Adrenal gland (tissue), 12 donors: Measurements from ENCODE around the gene LMBRD2. TPM values are rescaled to one million over a fixed set of nuclear protein-coding genes. Genes with fewer than 3 reads are reported as not detected.
"Not testable (repeated sequence)": the region's sequence is repeated elsewhere in the genome, so short reads cannot be mapped to it uniquely, and the experiment has no call there.

Experiments
- DNase-seq, 7 donors: peaks; one replicate each; pipeline ENCODE4 v3.0.0-alpha.2; 2019 to 2020
- H3K27ac ChIP-seq, 5 donors: fragments of 200-600 bp; sonication (generic) in 4 of 5; 1 replicate in 3 of 5; 2 replicates in 2 of 5; pipeline versions ENCODE4 v1.5.1 to v1.8.0; 2016 to 2020; ENCODE audit warnings: mild to moderate bottlenecking in 1 of 5
- H3K27me3 ChIP-seq: fragments of 200-600 bp; 2 replicates; pipeline ENCODE4 v1.8.0; 2021
- H3K36me3 ChIP-seq, 2 donors: fragments of 200-600 bp; replicated peaks in 1 of 2; 1 replicate in 1 of 2; 2 replicates in 1 of 2; pipeline versions ENCODE4 v1.5.1 to v1.8.0; 2018 to 2022
- H3K4me1 ChIP-seq, 2 donors: fragments of 200-600 bp; replicated peaks in 1 of 2; 1 replicate in 1 of 2; 2 replicates in 1 of 2; pipeline versions ENCODE4 v1.5.1 to v1.8.0; 2018 to 2021
- H3K4me3 ChIP-seq, 4 donors: fragments of 200-600 bp; sonication (generic) in 3 of 4; one replicate each; pipeline ENCODE4 v1.5.1; 2016 to 2018
- H3K9me3 ChIP-seq, 3 donors: fragments of 200-600 bp; sonication (generic) in 1 of 3; replicated peaks in 1 of 3; 1 replicate in 2 of 3; 2 replicates in 1 of 3; pipeline versions ENCODE4 v1.5.1 to v1.8.0; 2016 to 2021
- POLR2A ChIP-seq, 2 donors: fragments of 450-650 bp; IDR thresholded peaks; one replicate each; pipeline ENCODE4 v1.6.1; 2017; ENCODE audit warnings: antibody characterized with exemption in 2 of 2, mild to moderate bottlenecking in 2 of 2, moderate library complexity in 1 of 2
- WGBS, 4 donors: extraction: QIAGEN DNeasy Blood & Tissue Kit in 2 of 4; methylation state at CpG; one replicate each; pipeline versions ENCODE4 v1.1.5 to v1.1.7; 2013 to 2017; 5-methylcytosine and 5-hydroxymethylcytosine counted together
- intact Hi-C, 2 donors: fragments of 100-400 bp; cut with DNase I; formaldehyde crosslinking; loops; one replicate each; pipeline versions ENCODE4 v1.14.1 to v1.15.0; 2022 to 2023
- polyA plus RNA-seq, 3 donors: library from polyadenylated mRNA; stranded (reverse); fragments of 200-250 nt in 2 of 3; fragments of 350-450 nt in 1 of 3; fragmentation: Illumina TruSeq in 1 of 3; extraction: RNeasy Lipid Tissue Mini Kit (QIAGEN cat#74804) in 1 of 3; gene quantifications; one replicate each; pipeline ENCODE4 v1.2.3, GENCODE V29; 2013 to 2014
- total RNA-seq, 9 donors: library from RNA; depleted of rRNA in 4 of 9; stranded (reverse); fragments of >200 nt in 4 of 9; fragments of 120-200 nt in 1 of 9; fragmentation: NEBNext Ultra II Directional in 1 of 9; extraction: Animal tissue kit (Norgen Biotek cat#: 25700) in 1 of 9; gene quantifications; one replicate each; pipeline versions ENCODE4 v1.1.0 to v1.2.4, GENCODE V29; 2013 to 2023
- TF ChIP-seq, protein P1 (sequence below), 6 experiments: fragments of 450-650 bp in 4 of 6; fragments of 200-600 bp in 2 of 6; sonication (generic) in 1 of 6; IDR thresholded peaks; 1 replicate in 5 of 6; 2 replicates in 1 of 6; pipeline versions ENCODE4 v1.5.1 to v1.8.0; 2016 to 2021; ENCODE audit warnings: antibody characterized with exemption in 6 of 6, mild to moderate bottlenecking in 2 of 6, moderate library complexity in 1 of 6
- donor health status: healthy with polysubstance abuse.
- donor health status: Bipolar disorder and iron deficiency.
- donor health status: DM: yes; HTN: yes; CAD: no.
- donor health status: DM: no; HTN: no; CAD: no.
- donor health status: DM: no; HTN: no; CAD: no.
- donor health status: DM: yes; HTN: yes; CAD: no.

The LMBRD2 gene
- total and polyA plus RNA-seq, 12 donors: 2.3 to 30.1 (median 15.1) TPM

DNA sequence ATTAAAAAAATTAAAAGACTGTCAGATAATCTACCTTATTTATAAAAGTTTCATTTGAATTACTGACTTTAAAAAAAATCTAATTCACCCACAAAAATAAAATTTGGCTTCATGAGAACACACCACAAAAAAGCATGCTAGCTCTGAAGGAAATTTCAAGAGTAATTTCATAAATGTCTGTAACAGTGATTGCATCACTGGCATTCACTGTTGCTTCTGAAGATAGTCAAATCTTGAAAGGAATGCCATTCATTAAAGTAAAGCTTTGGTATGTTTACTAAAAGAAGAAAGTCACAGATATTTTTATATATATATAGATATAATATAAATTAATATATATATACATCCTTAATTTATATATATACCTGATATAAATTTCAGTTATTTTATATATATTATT, 46.6 kb upstream of the LMBRD2 start:
- no peak overlapping the region for H3K4me3 ChIP-seq
- no peaks in the 10 kb centered on the region for H3K27me3 ChIP-seq
- TF ChIP-seq, protein P1, sequence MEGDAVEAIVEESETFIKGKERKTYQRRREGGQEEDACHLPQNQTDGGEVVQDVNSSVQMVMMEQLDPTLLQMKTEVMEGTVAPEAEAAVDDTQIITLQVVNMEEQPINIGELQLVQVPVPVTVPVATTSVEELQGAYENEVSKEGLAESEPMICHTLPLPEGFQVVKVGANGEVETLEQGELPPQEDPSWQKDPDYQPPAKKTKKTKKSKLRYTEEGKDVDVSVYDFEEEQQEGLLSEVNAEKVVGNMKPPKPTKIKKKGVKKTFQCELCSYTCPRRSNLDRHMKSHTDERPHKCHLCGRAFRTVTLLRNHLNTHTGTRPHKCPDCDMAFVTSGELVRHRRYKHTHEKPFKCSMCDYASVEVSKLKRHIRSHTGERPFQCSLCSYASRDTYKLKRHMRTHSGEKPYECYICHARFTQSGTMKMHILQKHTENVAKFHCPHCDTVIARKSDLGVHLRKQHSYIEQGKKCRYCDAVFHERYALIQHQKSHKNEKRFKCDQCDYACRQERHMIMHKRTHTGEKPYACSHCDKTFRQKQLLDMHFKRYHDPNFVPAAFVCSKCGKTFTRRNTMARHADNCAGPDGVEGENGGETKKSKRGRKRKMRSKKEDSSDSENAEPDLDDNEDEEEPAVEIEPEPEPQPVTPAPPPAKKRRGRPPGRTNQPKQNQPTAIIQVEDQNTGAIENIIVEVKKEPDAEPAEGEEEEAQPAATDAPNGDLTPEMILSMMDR (IDR thresholded peaks at IDR 0.05): no peak
- no peak for TF ChIP-seq POLR2A (IDR thresholded peaks at IDR 0.05)
- intact Hi-C loops: no loop called here
- H3K4me1 ChIP-seq: no peaks in the 10 kb centered on the region
- H3K36me3 ChIP-seq: peaks cover 0 to 30% of the 10 kb centered on the region in 2 donors
- no peak for DNase-seq
- no peak overlapping the region for H3K27ac ChIP-seq
- peaks cover 0 to 6% (median 0%) of the 10 kb centered on the region in 3 donors for H3K9me3 ChIP-seq

DNA sequence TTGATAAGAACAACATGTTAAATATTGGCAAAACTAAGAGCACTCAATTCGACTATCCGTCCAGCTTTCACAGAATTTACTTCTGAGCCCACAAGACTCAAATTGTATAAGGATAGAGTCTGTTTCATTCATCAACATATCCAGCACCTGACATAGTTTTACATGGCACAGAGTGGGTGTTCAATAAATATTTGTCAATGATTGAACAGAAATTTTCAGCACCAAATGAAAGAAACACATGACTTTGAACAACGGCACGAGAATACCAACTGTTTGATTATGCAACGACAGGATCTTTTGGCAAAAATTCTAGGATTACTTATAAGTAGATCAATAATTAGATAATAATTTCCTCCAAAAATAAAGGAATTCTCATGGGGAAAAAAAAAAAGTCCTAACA, 42.1 kb upstream of the LMBRD2 start:
- intact Hi-C loops: no loop called here
- Histone ChIP-seq H3K4me3 (no peak overlapping the region), H3K36me3 (peaks cover 0 to 18% of the 10 kb centered on the region in 2 donors)

GRCh38 chr5:36184408-36184807, 32.7 kb upstream of the LMBRD2 start:
- DNase-seq, H3K4me3 ChIP-seq, H3K27me3 ChIP-seq, intact Hi-C loops, H3K27ac ChIP-seq, H3K4me1 ChIP-seq, H3K9me3 ChIP-seq: not testable (repeated sequence)
- peaks cover 0 to 20% of the 10 kb centered on the region in 2 donors for H3K36me3 ChIP-seq
- 39 to 91% (median 75%) methylated on average over 2 to 3 of the region's 4 CpGs for WGBS, 4 donors

More for the DNA sequence above, 42.1 kb upstream of the LMBRD2 start:
- Histone ChIP-seq H3K9me3 (peaks cover 0 to 6% (median 0%) of the 10 kb centered on the region in 3 donors), H3K4me1 (no peaks in the 10 kb centered on the region), H3K27ac (no peak overlapping the region), H3K27me3 (no peaks in the 10 kb centered on the region)
- no peak for DNase-seq
- TF ChIP-seq, protein P1 (IDR thresholded peaks at IDR 0.05): no peak
- no peak for TF ChIP-seq POLR2A (IDR thresholded peaks at IDR 0.05)
- WGBS, 4 donors: 95 to 98% (median 97%) methylated on average over 5 of the region's 5 CpGs

GRCh38 chr5:36181774-36182173, 30.1 kb upstream of the LMBRD2 start:
- H3K36me3 ChIP-seq: peaks cover 0 to 34% of the 10 kb centered on the region in 2 donors

More at GRCh38 chr5:36181774-36182173, 30.1 kb upstream of the LMBRD2 start:
- TF ChIP-seq POLR2A (IDR thresholded peaks at IDR 0.05): no peak
- TF ChIP-seq, protein P1 (IDR thresholded peaks at IDR 0.05): no peak
- Histone ChIP-seq H3K4me3 (no peak overlapping the region), H3K4me1 (no peaks in the 10 kb centered on the region), H3K27ac (no peak overlapping the region), H3K9me3 (no peaks in the 10 kb centered on the region), H3K27me3 (no peaks in the 10 kb centered on the region)
- intact Hi-C loops: no loop called here
- DNase-seq: no peak
- 56 to 69% (median 62%) methylated on average over 2 of the region's 2 CpGs for WGBS, 4 donors
